Measurements from ENCODE around the gene MANSC4. TPM values are rescaled to one million over a fixed set of nuclear protein-coding genes. Genes with fewer than 3 reads are reported as not detected.
A peak's percentile ranks its signal among the peaks of the same experiment; 100 is the strongest.

MANSC4 gene
- total and polyA plus RNA-seq, 9 of the 15 experiments (the other 6 are each of a cell fraction or from before 2014, with no cell fraction given) = not detected

- TF ChIP-seq PKNOX1 (IDR thresholded peaks at IDR 0.05) = no peak
- TF ChIP-seq ZNF589 (CRISPR knock-in tag; IDR thresholded peaks at IDR 0.05; ENCODE audit: low read depth) = peak; percentile 87
- TF ChIP-seq MED1 (CRISPR knock-in tag; IDR thresholded peaks at IDR 0.05; ENCODE audit: borderline replicate concordance) = no peak
- no peak for TF ChIP-seq FOXP1 (CRISPR knock-in tag; IDR thresholded peaks at IDR 0.05)
- no peak for TF ChIP-seq CREB1 (IDR thresholded peaks at IDR 0.05)
- no peak for TF ChIP-seq CREB1 (CRISPR knock-in tag; IDR thresholded peaks at IDR 0.05)
- TF ChIP-seq ZNF76 (CRISPR knock-in tag; IDR thresholded peaks at IDR 0.05; ENCODE audit: borderline replicate concordance) = 0 out of 2 replicates have a peak, but pooled peaks have one; percentile 54
- peak; percentile 83 for TF ChIP-seq ZNF583 (CRISPR knock-in tag; IDR thresholded peaks at IDR 0.05)
- no peak for TF ChIP-seq GTF3C2 (IDR thresholded peaks at IDR 0.05; ENCODE audit: borderline replicate concordance, extremely low read depth, insufficient read length)
- no peak for TF ChIP-seq ZC3H11A (IDR thresholded peaks at IDR 0.05; ENCODE audit: low read depth, low read length)
- TF ChIP-seq GTF2B (IDR thresholded peaks at IDR 0.05; ENCODE audit: extremely low read depth, insufficient read length) = no peak
- no peak for TF ChIP-seq ZNF57 (CRISPR knock-in tag; IDR thresholded peaks at IDR 0.05)
- no peak for TF ChIP-seq HOXB6 (CRISPR knock-in tag; IDR thresholded peaks at IDR 0.05; ENCODE audit: borderline replicate concordance)
- TF ChIP-seq ETS1 (conservative IDR thresholded peaks at IDR 0.05; ENCODE audit: control insufficient read depth, low read depth, low read length) = no peak
- TF ChIP-seq DDX20 (tag; IDR thresholded peaks at IDR 0.05; ENCODE audit: low read depth) = peak; percentile 88
- TF ChIP-seq RCOR1 (IDR thresholded peaks at IDR 0.05; ENCODE audit: borderline replicate concordance in 1 of 2, low read depth in 2 of 2, low read length in 2 of 2) = no peak
- peak in 1 of 2 experiments; percentile 91; a peak in 2 of 4 replicates for TF ChIP-seq TEAD1 (CRISPR knock-in tag; IDR thresholded peaks at IDR 0.05)
- no peak for TF ChIP-seq PCBP2 (IDR thresholded peaks at IDR 0.05; ENCODE audit: low read depth, low read length, poor library complexity, severe bottlenecking)
- TF ChIP-seq ELF2 (CRISPR knock-in tag; IDR thresholded peaks at IDR 0.05) = no peak
- TF ChIP-seq MNT (conservative IDR thresholded peaks at IDR 0.05) = no peak
- no peak for TF ChIP-seq OTX1 (CRISPR knock-in tag; IDR thresholded peaks at IDR 0.05)
Observed at GRCh38 chr12:27818401-27818918, 38.4 kb upstream of the MANSC4 start (continued).

Data from K562 (cell line).